GM20431 (cell line): ENCODE measurements around the gene TMEM120B.
"Not testable (repeated sequence)": the region's sequence is repeated elsewhere in the genome, so short reads cannot be mapped to it uniquely, and the experiment has no call there.

Source experiments
- in situ Hi-C: fragments of 300-500 bp; cut with MseI, MboI; formaldehyde crosslinking; loops from one replicate; pipeline ENCODE4 v1.15.0; 2020; ENCODE audit warnings: low sequenced_read_pairs; ENCODE audit not compliant: unreplicated experiment

Gene TMEM120B

DNA sequence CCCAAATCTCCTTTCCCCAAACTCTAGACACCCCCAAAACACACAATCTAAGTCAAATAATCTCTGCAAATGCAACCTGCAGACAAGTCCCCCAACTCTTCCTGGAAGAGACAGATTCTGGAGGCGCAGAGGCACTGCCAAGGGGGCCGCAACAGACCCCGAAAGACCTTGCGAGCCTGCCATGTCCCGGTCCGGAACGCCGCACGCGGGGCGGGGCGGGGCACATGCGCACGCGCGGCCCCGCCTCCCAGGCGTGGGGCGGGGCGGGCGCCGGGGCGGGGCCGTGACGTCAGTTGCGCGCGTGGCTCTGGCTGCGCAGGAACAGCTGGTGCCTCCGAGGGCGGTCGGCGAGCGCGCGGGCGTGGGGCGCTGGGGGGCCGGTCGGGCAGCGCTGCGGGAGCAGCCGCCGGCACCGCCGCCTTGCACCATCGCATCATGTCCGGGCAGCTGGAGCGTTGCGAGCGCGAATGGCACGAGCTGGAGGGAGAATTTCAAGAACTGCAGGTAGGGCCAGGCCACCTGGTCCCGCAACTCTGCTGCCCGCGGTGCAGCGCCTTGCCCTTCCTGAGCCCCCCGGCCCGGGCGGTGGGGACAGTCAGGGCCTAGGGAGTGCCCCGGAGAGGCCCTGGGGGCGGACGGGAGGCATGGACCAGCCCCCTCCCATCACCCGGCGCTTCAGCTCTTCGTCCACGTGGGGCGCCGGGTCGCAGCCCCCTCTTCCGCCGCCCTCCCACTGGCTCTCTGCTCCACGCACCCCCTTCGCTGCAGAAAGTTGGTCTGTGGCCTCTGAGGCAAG, at the start of gene TMEM120B:
TMEM120B (plus strand) TSS at position 292 of the 796 bp plus-strand sequence; CDS start at position 436, 144 bp downstream.
- in situ Hi-C loops, result no loop called here

DNA sequence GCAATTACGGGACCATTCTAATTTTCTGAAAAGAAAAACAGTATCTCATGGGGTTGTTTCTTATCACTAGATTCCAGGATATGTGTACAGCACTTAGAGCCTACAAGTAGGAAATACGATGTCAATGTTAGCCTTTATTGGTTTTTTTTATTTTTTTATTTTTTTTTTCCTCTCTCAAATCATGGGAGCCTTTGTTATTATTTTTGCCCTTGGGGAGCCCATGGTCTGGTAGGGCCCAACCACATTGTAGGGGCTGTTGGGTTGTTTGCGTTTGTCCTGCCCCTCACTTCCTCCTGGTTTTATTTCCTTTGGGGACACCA, 49.0 kb upstream of the TMEM120B start:
- in situ Hi-C loops, result loop anchor here (10.0 kb wide), 1 partner anchor 109 kb away; no protein-coding TSS in a partner anchor

DNA sequence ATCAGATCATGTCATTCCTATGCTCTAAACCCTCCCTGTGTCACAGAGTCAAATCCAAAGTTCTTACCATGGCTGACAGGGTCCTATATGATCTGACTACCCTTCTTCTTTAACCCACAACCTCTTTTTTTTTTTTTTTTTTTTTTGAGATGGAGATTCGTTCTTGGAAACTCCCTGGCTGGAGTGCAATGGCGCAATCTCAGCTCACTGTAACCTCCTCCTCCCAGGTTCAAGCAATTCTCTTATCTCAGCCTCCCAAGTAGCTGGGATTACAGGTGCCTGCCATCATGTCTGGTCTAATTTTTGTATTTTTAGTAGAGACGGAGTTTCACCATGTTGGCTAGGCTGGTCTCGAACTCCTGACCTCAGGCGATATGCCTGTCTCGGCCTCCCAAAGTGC, 45.7 kb upstream of the TMEM120B start:
- in situ Hi-C loops, result loop anchor here (10.0 kb wide), 1 partner anchor 112 kb away; no protein-coding TSS in a partner anchor

DNA sequence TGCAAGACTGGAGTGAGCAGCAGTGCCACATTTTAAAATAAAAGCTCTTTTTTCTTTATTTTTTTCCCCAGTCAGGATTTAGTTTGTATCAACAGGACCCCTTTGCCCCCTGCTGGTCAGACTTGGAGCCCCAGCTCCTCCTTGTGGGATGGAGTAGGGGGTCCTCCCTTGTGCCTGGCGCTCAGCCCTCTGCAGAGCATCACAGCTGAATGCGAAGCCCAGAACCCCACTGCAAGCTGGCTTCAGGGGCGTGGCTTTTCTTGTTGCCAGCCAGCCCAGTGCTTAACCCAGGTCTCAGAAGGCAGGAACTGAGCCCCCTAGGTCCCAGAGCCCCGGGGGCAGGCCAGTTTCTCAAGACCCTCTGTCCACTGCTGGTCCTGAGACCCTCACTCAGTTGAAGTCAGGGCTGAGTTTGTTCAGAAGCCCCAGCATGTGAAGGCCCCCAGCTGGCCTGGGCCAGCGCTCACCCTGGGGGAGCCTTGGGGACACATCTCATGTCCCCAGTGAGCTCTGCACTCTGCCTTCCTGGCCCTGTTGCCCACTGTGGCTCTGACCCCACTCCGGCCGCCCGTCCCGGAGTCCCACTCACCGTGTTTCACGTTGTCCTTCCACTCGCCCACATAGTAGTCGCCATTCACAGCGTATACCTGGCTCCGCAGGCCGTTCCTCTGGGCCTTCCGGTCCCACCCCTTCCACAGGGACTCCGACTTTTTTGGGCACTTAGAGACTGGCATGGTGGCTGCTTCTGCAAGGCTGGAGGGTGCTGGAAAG, 43.6 kb upstream of the TMEM120B start:
- in situ Hi-C loops, result loop anchor here (10.0 kb wide), 1 partner anchor 114 kb away; no protein-coding TSS in a partner anchor

DNA sequence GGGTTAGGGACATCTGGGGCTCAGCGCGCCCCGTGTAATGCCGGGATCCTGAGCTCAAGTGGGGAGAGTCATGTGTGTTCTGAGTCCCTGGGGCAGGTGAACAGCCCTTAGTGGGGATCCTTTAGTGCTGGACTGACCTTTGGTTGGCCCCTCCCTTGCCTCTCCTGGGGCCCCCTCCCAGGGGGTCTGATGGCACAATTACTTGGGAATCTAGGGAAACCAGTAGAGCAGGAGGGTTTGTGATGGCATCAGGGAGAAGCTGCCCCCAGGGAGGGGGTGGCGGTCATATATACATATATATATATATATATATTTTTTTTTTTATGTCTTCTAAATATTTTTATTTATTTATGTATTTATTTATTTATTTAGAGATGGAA, 43.0 kb upstream of the TMEM120B start, which contains the start of gene MORN3:
MORN3 (minus strand) TSS at position 134 of the 380 bp plus-strand sequence. CDS start 171 bp downstream, outside the sequence.
- in situ Hi-C loops, result loop anchor here (10.0 kb wide), 1 partner anchor 115 kb away; no protein-coding TSS in a partner anchor

DNA sequence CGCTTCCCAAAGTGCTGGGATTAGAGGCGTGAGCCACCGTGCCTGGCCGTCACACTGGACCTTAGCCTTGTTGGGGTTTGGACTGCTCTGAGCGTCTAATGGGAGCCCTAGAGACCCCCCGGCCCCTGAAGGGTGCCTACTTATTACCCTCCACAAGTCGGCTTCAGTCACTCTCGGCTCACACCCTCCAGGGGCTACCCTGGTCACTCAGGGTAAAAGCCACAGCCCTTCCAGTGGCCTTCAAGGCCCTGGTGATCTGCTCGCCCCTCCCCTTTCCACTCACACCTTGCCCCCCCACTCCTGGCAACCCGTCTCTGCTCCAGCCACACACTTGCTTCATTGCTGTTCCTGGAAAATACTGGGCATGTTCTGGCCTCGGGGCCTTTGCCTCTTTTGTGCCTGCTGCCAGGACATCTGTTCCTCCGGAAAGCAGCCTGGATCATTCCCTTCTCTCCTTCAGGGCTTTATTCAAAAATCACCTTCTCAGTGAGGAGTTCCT, 39.5 kb upstream of the TMEM120B start:
- in situ Hi-C loops, result no loop called here

DNA sequence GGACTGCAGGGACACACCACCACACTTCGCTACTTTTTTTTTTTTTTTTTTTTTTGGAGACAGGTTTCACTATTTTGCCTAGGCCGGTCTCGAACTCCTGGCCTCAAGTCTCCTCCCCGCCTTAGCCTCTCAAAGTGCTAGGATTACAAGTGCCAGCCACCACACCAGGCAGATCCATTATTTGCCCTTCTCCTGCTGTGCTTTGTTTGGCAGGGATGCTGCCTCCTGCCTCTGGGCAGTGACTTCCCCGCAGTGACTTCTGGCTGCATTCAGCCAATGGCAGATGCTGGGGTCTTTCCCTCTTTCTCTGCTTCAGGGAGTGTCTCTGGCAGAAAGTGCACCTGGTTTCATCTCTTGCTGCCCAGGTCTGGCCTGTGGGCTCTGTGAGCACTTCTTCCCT, 36.4 kb upstream of the TMEM120B start:
- in situ Hi-C loops, result no loop called here

DNA sequence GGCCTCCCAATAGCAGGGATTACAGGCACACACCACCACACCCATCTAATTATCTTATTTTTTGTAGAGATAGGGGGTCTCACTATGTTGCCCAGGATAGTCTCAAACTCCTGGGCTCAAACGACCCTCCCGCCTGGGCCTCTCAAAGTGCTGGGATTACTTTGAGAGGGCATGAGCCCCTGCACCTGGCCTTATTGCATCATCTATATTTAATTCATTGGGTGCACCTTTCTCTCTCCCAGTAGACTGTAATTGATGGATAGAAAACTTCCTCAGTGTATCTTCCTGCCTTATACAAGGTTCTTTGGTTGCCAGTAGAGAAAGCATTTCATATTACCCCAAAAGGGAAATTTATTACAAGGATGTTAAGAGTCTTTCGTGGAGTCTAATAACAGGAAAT, 34.2 kb upstream of the TMEM120B start:
- in situ Hi-C loops, result no loop called here

DNA sequence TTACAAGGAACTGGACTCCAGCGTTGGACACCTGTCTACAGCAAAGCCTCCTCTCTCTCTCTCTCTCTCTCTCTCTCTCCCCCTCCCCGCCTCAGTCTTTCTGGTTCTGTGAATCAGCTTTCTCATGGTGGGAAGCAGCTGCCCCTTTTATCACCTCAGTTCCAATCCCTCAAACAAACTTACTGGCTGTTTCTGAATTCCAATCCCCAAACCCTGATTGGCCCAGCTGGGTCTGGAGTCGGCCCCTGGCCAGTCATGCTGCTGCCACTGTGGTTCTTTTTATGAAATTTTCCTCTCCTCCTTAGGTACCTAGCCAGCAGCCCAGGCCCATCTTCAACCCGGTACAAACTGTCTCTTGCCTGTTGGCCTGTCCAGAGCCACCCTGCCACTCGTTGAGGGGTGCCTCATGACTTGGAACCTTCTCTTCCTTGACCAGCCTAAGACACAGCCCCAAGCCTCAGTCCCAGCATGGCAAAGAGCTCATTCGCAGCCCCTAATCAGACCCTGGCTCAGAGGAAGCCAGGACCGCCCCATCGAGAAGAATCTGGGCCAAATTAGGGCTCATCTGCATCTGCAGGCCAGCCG, 33.7 kb upstream of the TMEM120B start:
- in situ Hi-C loops, result no loop called here

DNA sequence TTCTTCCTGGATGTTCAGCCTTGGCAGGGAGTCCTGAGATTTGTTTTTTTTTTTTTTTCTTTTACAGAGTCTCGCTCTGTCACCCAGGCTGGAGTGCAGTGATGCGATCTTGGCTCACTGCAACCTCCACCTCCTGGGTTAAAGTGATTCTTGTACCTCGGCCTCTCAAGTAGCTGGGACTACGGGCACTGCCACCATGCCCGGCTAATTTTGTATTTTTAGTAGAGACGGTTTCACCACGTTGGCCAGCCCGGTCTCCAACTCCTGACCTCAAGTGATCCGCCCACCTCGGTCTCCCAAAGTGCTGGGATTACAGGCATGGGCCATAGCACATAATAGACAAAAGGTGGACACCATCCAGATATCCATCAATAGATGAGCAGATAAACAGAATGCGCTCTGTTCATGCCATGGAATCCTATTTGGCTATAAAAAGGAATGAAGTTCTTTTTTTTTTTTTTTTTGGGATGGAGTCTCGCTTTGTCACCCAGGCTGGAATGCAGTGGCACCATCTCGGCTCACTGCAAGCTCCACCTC, 32.8 kb upstream of the TMEM120B start:
- in situ Hi-C loops, result not testable (repeated sequence)

DNA sequence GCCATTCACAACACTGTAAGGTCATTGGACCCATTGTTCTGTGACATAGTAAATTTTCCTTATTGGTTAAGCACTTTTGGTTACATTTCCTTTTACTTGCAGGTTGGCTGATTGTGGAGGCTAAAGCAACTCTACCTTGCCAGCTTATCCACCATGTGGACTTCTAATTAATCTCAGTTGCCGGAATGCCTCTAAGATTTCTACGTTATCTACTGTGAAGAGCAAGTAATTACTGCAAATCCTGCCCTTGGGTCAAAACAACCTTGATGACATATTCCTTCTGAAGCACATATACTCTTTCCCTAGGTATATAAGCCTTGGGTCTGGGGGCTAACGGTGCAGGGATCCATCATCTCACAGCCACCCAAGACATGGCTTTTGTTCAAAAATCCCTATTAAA, 23.6 kb upstream of the TMEM120B start:
- in situ Hi-C loops, result no loop called here

DNA sequence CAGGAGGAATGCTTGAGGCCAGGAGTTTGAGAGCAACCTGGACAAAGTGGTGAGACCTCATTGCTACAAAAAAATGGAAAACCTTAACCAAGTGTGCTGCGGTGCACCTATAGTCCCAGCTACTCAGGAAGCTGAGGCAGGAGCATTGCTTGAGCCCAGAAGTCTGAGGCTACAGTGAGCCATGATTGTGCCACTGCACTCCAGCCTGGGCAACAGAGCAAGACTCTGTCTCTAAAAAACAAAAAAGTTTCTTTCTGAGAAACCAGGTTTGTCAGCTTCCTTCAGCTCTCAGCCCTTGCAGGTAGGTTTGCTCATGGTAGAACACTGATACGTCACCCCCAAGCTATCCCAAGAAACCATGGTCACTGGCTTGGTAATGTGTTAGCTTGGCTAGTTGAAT, 23.1 kb upstream of the TMEM120B start:
- in situ Hi-C loops, result no loop called here

DNA sequence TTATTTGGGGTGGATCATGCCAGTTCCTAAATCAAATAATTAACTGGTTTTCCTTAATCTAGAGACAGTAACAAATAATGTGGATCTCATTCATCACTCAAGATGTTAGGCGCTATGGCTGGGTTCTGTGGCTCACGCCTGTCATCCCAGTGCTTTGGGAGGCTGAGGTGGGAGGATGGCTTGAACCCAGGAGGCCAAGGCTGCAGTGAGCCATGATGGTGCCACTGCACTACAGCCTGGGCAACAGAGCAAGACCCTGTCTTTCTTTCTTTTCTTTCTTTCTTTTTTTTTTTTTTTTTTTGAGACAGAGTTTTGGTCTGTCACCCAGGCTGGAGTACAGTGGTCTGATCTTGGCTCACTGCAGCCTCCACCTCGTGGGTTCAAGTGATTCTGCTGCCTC, 19.8 kb upstream of the TMEM120B start:
- in situ Hi-C loops, result loop anchor here (10.0 kb wide), 1 partner anchor 102 kb away; the partner anchor contains the start of gene RHOF

DNA sequence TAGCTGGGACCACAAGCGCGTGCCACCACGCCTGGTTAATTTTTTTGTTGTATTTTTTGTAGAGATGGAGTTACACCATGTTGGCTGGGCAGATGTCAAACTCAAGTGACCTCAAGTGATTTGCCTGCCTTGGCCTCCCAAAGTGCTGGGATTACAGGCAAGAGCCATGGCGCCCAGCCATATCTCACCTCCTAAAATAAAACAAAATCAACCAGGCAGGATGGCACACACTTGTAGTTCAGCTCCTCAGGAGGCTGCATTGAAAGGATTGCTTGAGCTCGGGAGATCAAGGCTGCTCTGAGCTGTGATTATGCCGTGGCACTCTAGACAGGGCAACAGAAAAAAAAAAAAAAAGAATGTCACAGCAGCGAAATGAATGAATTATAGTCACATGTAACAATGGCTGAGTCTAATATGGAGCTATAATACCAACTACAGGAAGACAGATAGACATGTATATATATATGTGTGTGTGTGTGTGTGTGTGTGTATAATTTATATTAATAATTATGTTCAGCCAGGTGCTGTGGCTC, 19.3 kb upstream of the TMEM120B start:
- in situ Hi-C loops, result loop anchor here (10.0 kb wide), 1 partner anchor 102 kb away; the partner anchor contains the start of gene RHOF

DNA sequence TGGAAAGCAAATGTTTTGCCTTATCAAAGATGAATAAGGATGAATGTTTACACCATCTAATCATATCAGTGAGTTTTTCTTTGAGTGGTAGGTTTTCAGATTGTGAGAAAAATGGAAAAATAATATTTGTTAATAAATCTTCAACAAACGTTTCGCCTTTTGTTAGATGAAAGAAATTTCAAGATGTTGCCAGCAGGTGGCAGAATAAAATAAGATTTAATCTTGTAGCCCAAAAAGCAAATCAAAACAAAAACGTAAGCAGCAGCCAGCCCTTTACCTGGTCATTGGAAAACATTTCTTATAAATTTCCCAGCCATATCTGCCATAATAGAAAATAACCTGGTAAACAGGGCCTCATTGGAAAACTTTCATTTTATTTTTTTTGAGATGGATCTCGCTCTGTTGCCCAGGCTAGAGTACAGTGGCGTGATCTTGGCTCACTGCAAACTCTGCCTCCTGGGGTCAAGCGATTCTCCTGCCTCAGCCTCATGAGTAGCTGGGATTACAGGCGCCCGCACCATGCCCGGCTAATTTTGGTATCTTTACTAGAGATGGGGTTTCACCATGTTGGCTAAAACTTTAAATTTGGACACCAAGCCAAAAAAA, 15.4 kb upstream of the TMEM120B start:
- in situ Hi-C loops, result loop anchor here (10.0 kb wide), 1 partner anchor 98 kb away; the partner anchor contains the start of gene RHOF

DNA sequence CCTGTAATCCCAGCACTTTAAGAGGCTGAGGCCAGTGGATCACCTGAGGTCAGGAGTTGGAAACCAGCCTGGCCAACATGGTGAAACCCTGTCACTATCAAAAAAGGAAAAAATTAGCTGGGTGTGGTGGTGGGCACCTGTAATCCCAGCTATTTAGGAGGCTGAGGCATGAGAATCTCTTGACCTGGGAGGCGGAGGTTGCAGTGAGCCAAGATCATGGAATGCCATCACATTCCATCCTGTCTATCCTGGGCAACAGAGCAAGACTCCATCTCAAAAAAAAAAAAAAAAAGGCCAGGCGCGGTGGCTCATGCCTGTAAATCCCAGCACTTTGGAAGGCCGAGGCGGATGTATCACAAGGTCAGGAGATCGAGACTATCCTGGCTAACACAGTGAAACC, 14.7 kb upstream of the TMEM120B start:
- in situ Hi-C loops, result loop anchor here (10.0 kb wide), 1 partner anchor 97 kb away; the partner anchor contains the start of gene RHOF

DNA sequence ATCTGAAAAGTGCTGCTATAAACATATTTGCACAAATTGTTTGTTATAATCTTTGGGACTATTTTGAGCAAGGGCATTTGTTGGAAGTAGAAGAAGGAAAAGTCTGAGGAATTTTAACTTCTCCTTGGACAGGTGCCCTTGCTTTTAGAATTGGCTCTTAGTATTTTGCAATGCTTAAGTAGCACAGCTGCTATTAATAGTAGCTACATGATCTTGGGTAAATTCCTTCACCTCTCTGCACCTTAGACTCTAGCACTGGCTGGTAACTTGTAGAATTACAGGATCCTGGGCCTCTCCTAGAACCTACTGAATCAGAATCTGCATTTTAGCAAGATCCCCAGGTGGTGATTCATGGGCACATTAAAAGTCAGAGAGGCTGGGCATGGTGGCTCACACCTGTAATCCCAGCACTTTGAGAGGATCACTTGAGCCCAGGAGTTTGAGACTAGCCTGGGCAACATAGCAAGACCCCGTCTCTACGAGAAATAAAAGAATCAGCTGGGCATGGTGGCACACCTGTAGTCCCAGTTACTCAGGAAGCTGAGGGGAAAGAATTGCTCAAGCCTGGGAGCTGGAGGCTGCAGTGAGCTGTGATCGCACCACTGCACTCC, 10.8 kb upstream of the TMEM120B start:
- in situ Hi-C loops, result loop anchor here (10.0 kb wide), 1 partner anchor 63 kb away; no protein-coding TSS in a partner anchor

DNA sequence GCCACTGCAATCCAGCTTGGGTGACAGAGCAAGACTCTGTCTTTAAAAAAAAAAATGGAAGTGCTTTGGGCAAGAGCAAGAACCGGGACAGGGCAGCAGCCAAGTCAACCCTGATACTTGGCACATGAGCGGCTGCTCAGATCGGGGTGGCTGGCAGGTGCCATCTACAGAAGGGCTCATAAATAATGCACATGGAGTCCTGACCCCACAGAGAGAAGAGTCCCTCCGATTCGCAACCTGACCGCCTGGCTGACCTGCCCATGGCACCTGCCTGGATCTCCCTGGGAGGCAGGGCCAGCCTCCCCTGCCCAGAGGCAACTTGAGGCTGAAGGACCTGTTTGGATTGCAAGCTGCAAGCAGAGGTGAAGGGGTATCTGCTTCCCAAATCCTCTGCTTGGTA, 9.6 kb upstream of the TMEM120B start:
- in situ Hi-C loops, result loop anchor here (10.0 kb wide), 1 partner anchor 62 kb away; no protein-coding TSS in a partner anchor

DNA sequence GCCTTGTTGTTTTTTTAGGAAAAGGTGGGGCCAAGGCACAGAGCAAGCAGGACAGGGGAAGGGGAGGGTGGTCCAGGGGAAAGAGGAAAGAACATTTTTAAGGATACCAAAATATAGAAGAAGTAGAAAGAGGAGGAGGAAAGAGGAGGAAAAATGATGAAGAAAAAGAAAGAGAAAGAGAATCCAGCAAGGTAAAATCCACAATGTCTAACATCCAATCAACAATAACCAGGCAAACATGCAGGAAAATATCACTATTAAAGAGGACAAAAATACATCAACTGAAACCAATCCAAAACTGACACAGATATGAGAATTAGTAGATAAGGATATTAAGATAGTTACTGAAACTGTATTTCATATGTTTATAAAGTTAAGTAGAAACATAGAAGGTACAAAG, 7.0 kb upstream of the TMEM120B start:
- in situ Hi-C loops, result loop anchor here (10.0 kb wide), 1 partner anchor 59 kb away; no protein-coding TSS in a partner anchor
